GM12878 (cell line): Measurements from ENCODE around the gene ADAR.

Experiments
- MTA2 ChIP-seq: fragments of 450-650 bp; IDR thresholded peaks from 2 replicates; pipeline ENCODE4 v1.6.1; 2016; ENCODE audit warnings: low read depth, mild to moderate bottlenecking, moderate library complexity
- NFYA ChIP-seq: IDR thresholded peaks from 2 replicates; pipeline ENCODE4 v1.6.1; 2011; ENCODE audit warnings: low read depth, mild to moderate bottlenecking, low read length, improper control_type of control experiment, borderline replicate concordance
- RFX5 ChIP-seq: IDR thresholded peaks from 2 replicates; pipeline ENCODE4 v1.6.1; 2011; ENCODE audit warnings: low read depth, low read length, improper control_type of control experiment
- SIN3A ChIP-seq: IDR thresholded peaks from 2 replicates; pipeline ENCODE4 v1.6.1; 2012; ENCODE audit warnings: low read depth, low read length, improper control_type of control experiment
- SIX5 ChIP-seq: IDR thresholded peaks from 2 replicates; pipeline ENCODE4 v1.6.1; 2011; ENCODE audit warnings: mild to moderate bottlenecking, low read depth, low read length, moderate library complexity; ENCODE audit not compliant: severe bottlenecking
- SKIL ChIP-seq: fragments of 450-650 bp; IDR thresholded peaks from 2 replicates; pipeline ENCODE4 v1.6.1; 2017; ENCODE audit warnings: mild to moderate bottlenecking, low read depth, inconsistent platforms; ENCODE audit not compliant: poor library complexity, severe bottlenecking
- SPI1 ChIP-seq: IDR thresholded peaks from 2 replicates; pipeline ENCODE4 v1.6.1; 2011; ENCODE audit warnings: low read depth, mild to moderate bottlenecking, low read length, moderate library complexity, borderline replicate concordance; ENCODE audit not compliant: insufficient read depth
- TARDBP ChIP-seq: IDR thresholded peaks from 2 replicates; pipeline ENCODE4 v1.6.1; 2016; ENCODE audit warnings: borderline replicate concordance
- YY1 ChIP-seq: IDR thresholded peaks from 2 replicates; pipeline ENCODE4 v1.6.1; 2011; ENCODE audit warnings: low read depth, mild to moderate bottlenecking, low read length
- TF ChIP-seq, protein P1 (sequence below), 3 experiments: IDR thresholded peaks in 2 of 3; conservative IDR thresholded peaks in 1 of 3; 2 replicates each; pipeline ENCODE4 v1.5.1; 2011; ENCODE audit warnings: low read depth in 3 of 3, low read length in 3 of 3, mild to moderate bottlenecking in 3 of 3, control low read depth in 2 of 3, moderate library complexity in 2 of 3, inconsistent platforms in 1 of 3, mixed read lengths in 1 of 3; ENCODE audit not compliant: control insufficient read depth in 2 of 3, insufficient read depth in 1 of 3; ENCODE audit errors: extremely low read depth in 1 of 3

DNA sequence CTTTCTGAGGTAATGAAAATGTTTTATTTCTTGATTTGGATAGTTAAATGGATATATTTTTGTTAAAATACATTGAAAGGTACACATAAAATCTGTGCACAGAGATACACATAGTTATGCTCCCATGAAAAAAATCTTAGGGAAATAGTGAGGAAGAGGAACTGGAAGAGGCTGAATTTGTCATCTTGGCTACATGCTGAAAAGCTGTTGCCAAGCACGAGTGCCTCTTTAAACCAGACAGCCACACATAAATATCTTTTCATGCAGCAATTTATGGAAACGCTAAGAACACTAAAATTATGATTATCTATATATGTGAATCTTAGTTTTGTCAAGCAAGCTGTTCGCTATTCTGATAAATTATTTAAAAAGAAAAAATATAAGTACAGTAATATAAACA is 12.8 kb upstream of the ADAR start:
- no peak for TF ChIP-seq SIN3A
- no peak for TF ChIP-seq MTA2
- TF ChIP-seq RFX5 = no peak
- TF ChIP-seq, protein P1, sequence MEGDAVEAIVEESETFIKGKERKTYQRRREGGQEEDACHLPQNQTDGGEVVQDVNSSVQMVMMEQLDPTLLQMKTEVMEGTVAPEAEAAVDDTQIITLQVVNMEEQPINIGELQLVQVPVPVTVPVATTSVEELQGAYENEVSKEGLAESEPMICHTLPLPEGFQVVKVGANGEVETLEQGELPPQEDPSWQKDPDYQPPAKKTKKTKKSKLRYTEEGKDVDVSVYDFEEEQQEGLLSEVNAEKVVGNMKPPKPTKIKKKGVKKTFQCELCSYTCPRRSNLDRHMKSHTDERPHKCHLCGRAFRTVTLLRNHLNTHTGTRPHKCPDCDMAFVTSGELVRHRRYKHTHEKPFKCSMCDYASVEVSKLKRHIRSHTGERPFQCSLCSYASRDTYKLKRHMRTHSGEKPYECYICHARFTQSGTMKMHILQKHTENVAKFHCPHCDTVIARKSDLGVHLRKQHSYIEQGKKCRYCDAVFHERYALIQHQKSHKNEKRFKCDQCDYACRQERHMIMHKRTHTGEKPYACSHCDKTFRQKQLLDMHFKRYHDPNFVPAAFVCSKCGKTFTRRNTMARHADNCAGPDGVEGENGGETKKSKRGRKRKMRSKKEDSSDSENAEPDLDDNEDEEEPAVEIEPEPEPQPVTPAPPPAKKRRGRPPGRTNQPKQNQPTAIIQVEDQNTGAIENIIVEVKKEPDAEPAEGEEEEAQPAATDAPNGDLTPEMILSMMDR (IDR thresholded peaks at IDR 0.05 in 2 of 3, conservative IDR thresholded peaks at IDR 0.05 in 1 of 3; ENCODE audit: control insufficient read depth in 2 of 3, extremely low read depth in 1 of 3, insufficient read depth in 1 of 3, low read depth in 3 of 3, low read length in 3 of 3) = no peak
- TF ChIP-seq SPI1 = no peak
- no peak for TF ChIP-seq YY1
- TF ChIP-seq SKIL = no peak
- TF ChIP-seq TARDBP = no peak
- no peak for TF ChIP-seq NFYA
- no peak for TF ChIP-seq SIX5
